GM18861 (cell line): ENCODE data around the gene GRID1.
A peak's percentile ranks its signal among the peaks of the same experiment; 100 is the strongest.

Source experiments
- ATAC-seq: cut with Tn5 transposase; IDR thresholded peaks from one replicate; pipeline ENCODE4 v1.9.1; 2021; ENCODE audit not compliant: unreplicated experiment

GRID1 gene

DNA sequence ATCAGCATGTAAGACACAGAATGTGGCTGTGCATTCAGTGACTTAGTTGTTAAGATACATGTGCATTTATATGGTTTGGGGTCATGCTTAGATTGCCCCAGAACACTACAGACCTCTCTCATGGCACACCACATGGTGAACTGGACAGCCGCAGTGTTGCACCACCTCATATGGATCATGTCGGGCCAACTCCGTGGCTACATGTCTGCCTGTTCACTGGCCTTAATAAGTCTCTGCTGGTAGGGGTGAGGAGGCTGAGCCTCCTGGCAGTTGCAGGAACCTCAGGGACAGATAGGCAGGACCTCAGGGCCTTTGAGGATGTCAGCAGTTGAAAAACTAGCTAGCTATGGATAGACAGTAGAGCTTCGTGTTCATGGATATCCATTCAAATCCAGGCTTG lies 751.0 kb downstream of the GRID1 start:
- ATAC-seq = no peak

GRCh38 chr10:85614981-85615380 lies 751.6 kb downstream of the GRID1 start:
- ATAC-seq = no peak

DNA sequence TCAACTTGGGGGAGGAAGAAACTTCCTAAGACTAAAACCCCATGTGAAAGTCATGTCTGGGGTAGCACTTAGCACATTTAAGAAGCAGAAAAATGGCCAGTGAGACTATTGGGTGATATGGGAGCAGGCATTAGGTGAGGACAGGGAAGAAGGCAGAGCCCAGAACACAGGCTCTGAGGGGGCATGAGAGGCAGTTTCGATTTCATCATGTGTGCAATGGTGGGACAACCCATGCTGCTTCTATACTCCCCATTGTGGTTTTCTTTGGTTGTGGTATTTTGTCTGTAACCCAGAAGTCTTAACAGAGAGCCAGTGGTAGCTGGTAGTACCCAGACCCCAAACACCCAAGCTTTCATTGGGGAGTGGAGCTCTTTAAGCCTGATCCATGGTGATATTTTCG lies 752.0 kb downstream of the GRID1 start:
- no peak for ATAC-seq

- ATAC-seq = no peak
These were observed 753.2 kb downstream of the GRID1 start for GRCh38 chr10:85613391-85613790.

DNA sequence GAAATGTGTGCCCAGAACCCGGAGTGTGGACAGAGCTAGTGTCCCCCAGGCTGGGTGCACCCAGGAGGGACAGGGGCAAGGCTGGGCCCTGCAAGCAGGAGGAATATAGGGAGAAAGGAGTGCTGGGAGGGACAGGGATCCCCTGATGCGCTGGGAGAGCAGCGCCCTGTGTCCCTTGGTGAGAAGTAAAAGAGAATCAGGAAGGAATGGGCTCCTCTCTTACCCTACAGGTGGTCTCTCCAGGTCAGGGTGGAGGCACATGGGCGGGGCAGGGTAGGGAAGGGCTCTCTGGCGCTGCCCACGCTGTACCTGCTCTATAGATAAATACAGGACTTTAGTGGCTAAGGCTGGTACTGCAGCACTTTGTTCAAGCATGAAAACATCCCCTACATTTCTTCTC lies 753.8 kb downstream of the GRID1 start:
- peak; percentile 43 for ATAC-seq

DNA sequence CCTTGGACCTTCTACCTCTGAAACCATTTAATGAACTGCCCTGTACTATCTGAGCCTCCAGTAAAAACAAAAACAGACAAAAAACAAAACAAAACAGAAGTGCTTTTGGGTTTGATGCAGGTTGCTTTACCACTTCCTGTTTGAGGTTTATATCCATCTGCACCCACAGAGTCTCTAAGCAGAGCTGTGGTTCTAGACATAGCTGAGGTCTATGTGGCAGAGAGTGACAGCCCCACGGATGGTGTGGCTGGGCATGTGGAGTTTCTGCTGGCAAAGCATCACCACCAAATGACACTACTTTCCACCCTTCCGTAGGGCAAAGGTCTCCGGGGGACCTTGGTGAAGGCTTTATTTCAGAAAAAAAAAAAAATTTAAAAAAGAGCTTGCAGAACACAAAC lies 754.2 kb downstream of the GRID1 start:
- ATAC-seq = peak; percentile 95

GRCh38 chr10:85611746-85612377 lies 754.7 kb downstream of the GRID1 start:
- ATAC-seq = no peak

- ATAC-seq = no peak
These were observed 755.4 kb downstream of the GRID1 start for GRCh38 chr10:85611093-85611740.

DNA sequence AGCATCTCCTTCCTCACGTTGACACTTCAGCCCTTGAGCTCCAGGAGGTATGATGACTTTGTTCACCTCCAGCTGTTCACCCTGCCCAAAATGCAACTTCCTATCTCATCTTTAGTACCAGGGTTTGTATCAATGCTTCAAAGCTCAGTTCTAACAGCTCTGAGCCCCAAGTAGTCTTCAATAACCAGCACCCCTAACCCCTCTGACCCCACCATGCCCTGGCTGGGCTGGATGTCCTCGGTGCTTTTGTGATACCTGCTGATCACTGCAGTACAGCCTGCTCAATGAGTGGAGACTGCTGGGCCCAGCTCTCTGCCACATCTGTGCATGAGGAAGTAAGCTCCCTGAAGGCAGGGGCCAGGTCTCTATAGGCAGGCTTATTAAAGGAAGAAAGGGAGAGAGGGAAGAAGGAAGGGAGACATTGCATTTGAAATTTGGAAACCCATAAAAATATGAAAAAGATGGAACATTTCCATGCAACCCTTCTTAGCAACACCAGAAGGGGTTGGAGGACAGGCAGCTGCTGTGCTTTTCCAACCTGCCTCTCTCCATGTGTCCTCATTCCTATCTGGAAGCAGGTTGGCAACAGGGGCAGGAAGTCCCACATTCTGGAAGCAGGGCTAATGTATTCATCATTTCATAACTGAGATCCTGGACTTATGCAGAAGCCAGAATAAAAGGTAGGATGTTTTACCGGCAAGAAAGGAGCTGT lies 756.1 kb downstream of the GRID1 start:
- no peak for ATAC-seq

GRCh38 chr10:85609509-85609908 lies 757.1 kb downstream of the GRID1 start:
- no peak for ATAC-seq

- no peak for ATAC-seq
These were observed 757.9 kb downstream of the GRID1 start for GRCh38 chr10:85608706-85609105.

GRCh38 chr10:85607043-85607695 lies 759.4 kb downstream of the GRID1 start:
- ATAC-seq = no peak

- no peak for ATAC-seq
These were observed 760.2 kb downstream of the GRID1 start for GRCh38 chr10:85606401-85606800.

GRCh38 chr10:85604884-85605283 lies 761.7 kb downstream of the GRID1 start:
- no peak for ATAC-seq

GRCh38 chr10:85604136-85604725 lies 762.4 kb downstream of the GRID1 start:
- ATAC-seq = no peak

GRCh38 chr10:85603151-85603940 lies 763.2 kb downstream of the GRID1 start:
- ATAC-seq = no peak

DNA sequence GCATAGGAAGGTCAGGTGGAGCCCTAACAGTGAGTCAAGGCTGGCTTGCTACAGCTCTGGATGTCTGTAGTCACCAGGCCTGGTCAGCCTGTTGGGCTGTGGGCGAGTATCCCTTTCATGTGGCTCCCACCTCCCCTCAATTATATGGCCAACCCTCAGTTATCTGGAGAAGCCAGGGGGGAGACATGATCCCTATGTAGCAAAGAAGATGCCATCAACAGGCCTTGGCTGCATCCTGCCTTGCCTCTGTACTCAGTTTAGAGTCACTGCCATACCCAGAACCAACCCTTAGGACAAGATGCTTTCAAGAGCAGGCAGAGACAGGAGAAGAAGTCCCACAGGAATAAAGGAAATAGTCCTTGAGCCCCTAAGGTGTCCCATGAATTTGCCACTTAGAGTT lies 763.9 kb downstream of the GRID1 start:
- ATAC-seq = no peak

DNA sequence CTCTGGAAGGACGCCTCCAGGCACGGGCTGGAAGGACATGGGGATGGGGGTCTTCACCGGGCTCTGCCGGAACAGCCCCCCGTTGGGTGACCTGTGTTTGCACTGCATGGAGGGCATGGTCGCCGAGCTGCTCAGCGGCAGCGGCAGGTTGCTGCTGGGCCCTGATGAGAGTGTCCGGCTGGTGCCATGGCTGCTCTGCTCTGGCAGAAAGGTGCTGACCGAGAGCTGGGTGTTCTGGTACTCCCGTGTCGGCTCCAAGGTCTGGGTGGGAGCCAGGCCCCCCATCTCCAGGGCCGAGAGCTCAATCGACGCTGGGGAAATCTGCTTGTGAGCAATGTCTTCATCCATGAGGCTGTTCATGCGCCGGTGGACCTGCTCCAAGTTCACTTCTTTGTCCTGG lies 764.3 kb downstream of the GRID1 start:
- ATAC-seq = no peak

- no peak for ATAC-seq
These were observed 765.1 kb downstream of the GRID1 start for GRCh38 chr10:85601526-85601925.

- no peak for ATAC-seq
These were observed 765.9 kb downstream of the GRID1 start for GRCh38 chr10:85600744-85601081.
